PC-9 (cell line): ENCODE results near the gene PSMD11.

Source experiments
- EZH2 ChIP-seq: fragments of 200-600 bp; sonication (generic); IDR thresholded peaks from 2 replicates; pipeline ENCODE4 v1.8.0; 2017; ENCODE audit warnings: antibody characterized with exemption, low read depth
- TF ChIP-seq, protein P1 (sequence below): fragments of 200-600 bp; sonication (generic); conservative IDR thresholded peaks from 2 replicates; pipeline ENCODE4 v1.6.1; 2017; ENCODE audit warnings: mixed run types, antibody characterized with exemption, mild to moderate bottlenecking, moderate library complexity

DNA sequence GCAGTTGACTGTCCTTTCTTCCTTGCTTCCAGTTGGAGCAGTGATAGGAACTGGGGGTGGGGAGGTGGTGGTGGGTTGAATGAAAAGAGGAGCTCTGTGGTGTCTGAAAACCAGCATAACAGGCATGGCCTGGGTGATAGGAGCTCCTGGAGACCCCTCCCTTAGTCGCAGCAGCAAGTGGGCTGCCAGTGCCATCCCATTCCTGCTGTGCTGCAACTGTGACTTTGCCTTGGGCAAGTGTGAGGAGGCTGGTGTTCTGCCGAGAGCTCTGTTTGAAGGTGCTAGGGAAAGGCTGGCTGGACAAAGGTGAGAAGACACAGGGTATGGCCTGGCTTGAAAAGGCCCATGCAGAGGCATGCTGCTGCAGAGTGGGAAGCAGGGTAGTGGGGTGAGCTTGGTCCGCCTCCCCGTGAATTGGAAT lies 39.7 kb downstream of the PSMD11 start:
- TF ChIP-seq, protein P1, sequence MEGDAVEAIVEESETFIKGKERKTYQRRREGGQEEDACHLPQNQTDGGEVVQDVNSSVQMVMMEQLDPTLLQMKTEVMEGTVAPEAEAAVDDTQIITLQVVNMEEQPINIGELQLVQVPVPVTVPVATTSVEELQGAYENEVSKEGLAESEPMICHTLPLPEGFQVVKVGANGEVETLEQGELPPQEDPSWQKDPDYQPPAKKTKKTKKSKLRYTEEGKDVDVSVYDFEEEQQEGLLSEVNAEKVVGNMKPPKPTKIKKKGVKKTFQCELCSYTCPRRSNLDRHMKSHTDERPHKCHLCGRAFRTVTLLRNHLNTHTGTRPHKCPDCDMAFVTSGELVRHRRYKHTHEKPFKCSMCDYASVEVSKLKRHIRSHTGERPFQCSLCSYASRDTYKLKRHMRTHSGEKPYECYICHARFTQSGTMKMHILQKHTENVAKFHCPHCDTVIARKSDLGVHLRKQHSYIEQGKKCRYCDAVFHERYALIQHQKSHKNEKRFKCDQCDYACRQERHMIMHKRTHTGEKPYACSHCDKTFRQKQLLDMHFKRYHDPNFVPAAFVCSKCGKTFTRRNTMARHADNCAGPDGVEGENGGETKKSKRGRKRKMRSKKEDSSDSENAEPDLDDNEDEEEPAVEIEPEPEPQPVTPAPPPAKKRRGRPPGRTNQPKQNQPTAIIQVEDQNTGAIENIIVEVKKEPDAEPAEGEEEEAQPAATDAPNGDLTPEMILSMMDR: no peak
- TF ChIP-seq EZH2: no peak
